Progenitor cell of endocrine pancreas (in vitro differentiated cells): Measurements from ENCODE around the gene SOX5. TPM values are rescaled to one million over a fixed set of nuclear protein-coding genes. Genes with fewer than 3 reads are reported as not detected.

Source experiments
- DNase-seq: peaks from one replicate; pipeline ENCODE4 v3.0.0; 2021; ENCODE audit warnings: low spot score; ENCODE audit not compliant: unreplicated experiment
- H3K27ac Mint-ChIP-seq: 2 replicates; pipeline ENCODE4 v1.8.0; 2021; ENCODE audit warnings: mild to moderate bottlenecking, moderate library complexity, mixed read lengths
- H3K27me3 Mint-ChIP-seq: 2 replicates; pipeline ENCODE4 v1.8.0; 2021; ENCODE audit warnings: mixed read lengths
- H3K36me3 Mint-ChIP-seq: 2 replicates; pipeline ENCODE4 v1.8.0; 2022; ENCODE audit warnings: mixed read lengths; ENCODE audit not compliant: insufficient read depth
- H3K4me1 Mint-ChIP-seq: 2 replicates; pipeline ENCODE4 v1.8.0; 2021; ENCODE audit warnings: low read depth, mixed read lengths
- H3K4me3 Mint-ChIP-seq: 2 replicates; pipeline ENCODE4 v1.8.0; 2021; ENCODE audit warnings: low read depth, mild to moderate bottlenecking, moderate library complexity, mixed read lengths
- H3K9me3 Mint-ChIP-seq: 2 replicates; pipeline ENCODE4 v1.8.0; 2021; ENCODE audit warnings: low read depth, mixed read lengths
- CTCF ChIP-seq: fragments of 200-600 bp; sonication (generic); IDR thresholded peaks from one replicate; pipeline ENCODE4 v1.5.0; 2021; ENCODE audit warnings: antibody characterized with exemption, mild to moderate bottlenecking; ENCODE audit not compliant: unreplicated experiment
- total RNA-seq: library from RNA; stranded (reverse); gene quantifications from 2 replicates; pipeline ENCODE4 v1.2.1, GENCODE V29; 2021

SOX5 gene
- total RNA-seq, 1 donor from 2014 or later: 56.9 TPM

- H3K9me3 Mint-ChIP-seq: no peaks in the 10 kb centered on the region
- H3K36me3 Mint-ChIP-seq: peaks cover 4% of the 10 kb centered on the region
- no peak overlapping the region for H3K4me3 Mint-ChIP-seq
- peaks cover 7% of the 10 kb centered on the region for H3K4me1 Mint-ChIP-seq
- no peak overlapping the region for H3K27ac Mint-ChIP-seq
- H3K27me3 Mint-ChIP-seq: no peaks in the 10 kb centered on the region
- no peak for DNase-seq
- TF ChIP-seq CTCF: no peak
Observed at GRCh38 chr12:23630524-23630923, 318.9 kb downstream of the SOX5 start.

- peaks cover 3% of the 10 kb centered on the region for H3K9me3 Mint-ChIP-seq
- H3K4me1 Mint-ChIP-seq: peaks cover 7% of the 10 kb centered on the region
- H3K27me3 Mint-ChIP-seq: no peaks in the 10 kb centered on the region
- H3K36me3 Mint-ChIP-seq: peaks cover 6% of the 10 kb centered on the region
- no peak overlapping the region for H3K4me3 Mint-ChIP-seq
- no peak overlapping the region for H3K27ac Mint-ChIP-seq
- no peak for TF ChIP-seq CTCF
- no peak for DNase-seq
Observed at GRCh38 chr12:23628806-23629205, 320.7 kb downstream of the SOX5 start.

- no peak overlapping the region for H3K27ac Mint-ChIP-seq
- no peak overlapping the region for H3K4me3 Mint-ChIP-seq
- no peak for DNase-seq
- H3K9me3 Mint-ChIP-seq: peaks cover 4% of the 10 kb centered on the region
- H3K36me3 Mint-ChIP-seq: peaks cover 7% of the 10 kb centered on the region
- no peak for TF ChIP-seq CTCF
- H3K27me3 Mint-ChIP-seq: no peaks in the 10 kb centered on the region
- H3K4me1 Mint-ChIP-seq: peaks cover 3% of the 10 kb centered on the region
Observed at GRCh38 chr12:23626791-23627190, 322.7 kb downstream of the SOX5 start.

GRCh38 chr12:23621900-23622299, 327.6 kb downstream of the SOX5 start:
- peaks cover 7% of the 10 kb centered on the region for H3K36me3 Mint-ChIP-seq
- no peak for DNase-seq

GRCh38 chr12:23618718-23619117, 330.8 kb downstream of the SOX5 start:
- no peaks in the 10 kb centered on the region for H3K4me1 Mint-ChIP-seq
- no peak overlapping the region for H3K4me3 Mint-ChIP-seq
- peaks cover 5% of the 10 kb centered on the region for H3K36me3 Mint-ChIP-seq
- no peak overlapping the region for H3K27ac Mint-ChIP-seq
- TF ChIP-seq CTCF: no peak
- H3K9me3 Mint-ChIP-seq: peaks cover 3% of the 10 kb centered on the region
- DNase-seq: no peak
- no peaks in the 10 kb centered on the region for H3K27me3 Mint-ChIP-seq

More at GRCh38 chr12:23621900-23622299, 327.6 kb downstream of the SOX5 start:
- Mint-ChIP-seq H3K27me3 (no peaks in the 10 kb centered on the region), H3K9me3 (peaks cover 4% of the 10 kb centered on the region), H3K4me1 (no peaks in the 10 kb centered on the region), H3K27ac (no peak overlapping the region), H3K4me3 (no peak overlapping the region)
- TF ChIP-seq CTCF: no peak
